Nephron progenitor cell (in vitro differentiated cells): ENCODE measurements around the gene LMLN.
"Not testable (repeated sequence)": the region's sequence is repeated elsewhere in the genome, so short reads cannot be mapped to it uniquely, and the experiment has no call there.

ENCODE experiments used
- DNase-seq: peaks from one replicate; pipeline ENCODE4 v3.0.0; 2021
- H3K27ac Mint-ChIP-seq: 2 replicates; pipeline ENCODE4 v1.8.0; 2021; ENCODE audit warnings: mild to moderate bottlenecking, moderate library complexity, mixed read lengths
- H3K27me3 Mint-ChIP-seq: 2 replicates; pipeline ENCODE4 v1.8.0; 2021; ENCODE audit warnings: mild to moderate bottlenecking, low read depth, mixed read lengths; ENCODE audit not compliant: poor library complexity
- H3K36me3 Mint-ChIP-seq: 2 replicates; pipeline ENCODE4 v1.8.0; 2021; ENCODE audit warnings: low read depth, mixed read lengths
- H3K4me1 Mint-ChIP-seq: 2 replicates; pipeline ENCODE4 v1.8.0; 2021; ENCODE audit warnings: mixed read lengths
- H3K4me3 Mint-ChIP-seq: 2 replicates; pipeline ENCODE4 v1.8.0; 2021; ENCODE audit warnings: mild to moderate bottlenecking, moderate library complexity, mixed read lengths
- H3K9me3 Mint-ChIP-seq: 2 replicates; pipeline ENCODE4 v1.8.0; 2021; ENCODE audit warnings: mild to moderate bottlenecking, moderate library complexity, mixed read lengths
- TF ChIP-seq, protein P1 (sequence below): fragments of 200-600 bp; sonication (generic); IDR thresholded peaks from 2 replicates; pipeline ENCODE4 v1.5.0; 2021; ENCODE audit warnings: antibody characterized with exemption

The LMLN gene

DNA sequence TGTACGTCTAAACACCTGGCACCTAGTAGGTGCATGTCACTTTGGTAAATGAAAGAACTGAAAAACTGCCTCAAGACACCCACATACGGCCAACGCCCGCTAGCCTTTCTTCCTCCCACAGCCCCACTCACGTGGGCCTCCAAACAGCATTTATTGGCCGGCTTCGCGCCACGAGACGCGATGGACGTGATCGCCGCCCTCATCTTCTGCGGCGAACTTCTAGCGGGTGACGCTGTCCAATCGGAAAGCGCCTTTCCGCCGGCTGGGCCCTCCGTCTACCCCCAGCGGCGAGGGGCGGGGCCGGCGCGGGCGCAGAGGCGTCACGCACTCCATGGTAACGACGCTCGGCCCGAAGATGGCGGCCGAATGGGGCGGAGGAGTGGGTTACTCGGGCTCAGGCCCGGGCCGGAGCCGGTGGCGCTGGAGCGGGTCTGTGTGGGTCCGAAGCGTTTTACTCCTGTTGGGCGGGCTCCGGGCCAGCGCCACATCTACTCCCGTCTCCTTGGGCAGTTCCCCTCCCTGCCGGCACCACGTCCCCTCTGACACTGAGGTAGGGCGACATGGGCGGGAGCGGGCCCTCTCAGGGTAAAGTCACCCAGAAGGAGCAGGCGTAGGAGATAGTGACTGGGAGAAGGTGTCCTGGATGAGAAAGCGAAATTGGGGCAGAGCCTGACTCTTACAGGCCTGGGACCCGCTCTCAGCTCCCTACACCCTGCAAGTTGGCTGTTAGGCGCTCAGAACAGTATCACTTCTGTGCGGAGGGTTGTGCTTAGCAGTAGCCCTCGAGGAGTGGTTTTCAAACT, at the start of gene LMLN:
LMLN (plus strand) TSS at position 327 of the 803 bp plus-strand sequence; CDS start at position 356, 29 bp downstream.
- Mint-ChIP-seq H3K9me3 (no peaks in the 10 kb centered on the region), H3K27ac (peak within 1 kb of the TSS; percentile 70), H3K4me1 (peaks cover 45% of the 10 kb centered on the region), H3K27me3 (peaks cover 14% of the 10 kb centered on the region), H3K4me3 (peak within 1 kb of the TSS; percentile 86), H3K36me3 (peaks cover 11% of the 10 kb centered on the region)
- peak; percentile 96 for DNase-seq
- TF ChIP-seq, protein P1, sequence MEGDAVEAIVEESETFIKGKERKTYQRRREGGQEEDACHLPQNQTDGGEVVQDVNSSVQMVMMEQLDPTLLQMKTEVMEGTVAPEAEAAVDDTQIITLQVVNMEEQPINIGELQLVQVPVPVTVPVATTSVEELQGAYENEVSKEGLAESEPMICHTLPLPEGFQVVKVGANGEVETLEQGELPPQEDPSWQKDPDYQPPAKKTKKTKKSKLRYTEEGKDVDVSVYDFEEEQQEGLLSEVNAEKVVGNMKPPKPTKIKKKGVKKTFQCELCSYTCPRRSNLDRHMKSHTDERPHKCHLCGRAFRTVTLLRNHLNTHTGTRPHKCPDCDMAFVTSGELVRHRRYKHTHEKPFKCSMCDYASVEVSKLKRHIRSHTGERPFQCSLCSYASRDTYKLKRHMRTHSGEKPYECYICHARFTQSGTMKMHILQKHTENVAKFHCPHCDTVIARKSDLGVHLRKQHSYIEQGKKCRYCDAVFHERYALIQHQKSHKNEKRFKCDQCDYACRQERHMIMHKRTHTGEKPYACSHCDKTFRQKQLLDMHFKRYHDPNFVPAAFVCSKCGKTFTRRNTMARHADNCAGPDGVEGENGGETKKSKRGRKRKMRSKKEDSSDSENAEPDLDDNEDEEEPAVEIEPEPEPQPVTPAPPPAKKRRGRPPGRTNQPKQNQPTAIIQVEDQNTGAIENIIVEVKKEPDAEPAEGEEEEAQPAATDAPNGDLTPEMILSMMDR, result no peak

DNA sequence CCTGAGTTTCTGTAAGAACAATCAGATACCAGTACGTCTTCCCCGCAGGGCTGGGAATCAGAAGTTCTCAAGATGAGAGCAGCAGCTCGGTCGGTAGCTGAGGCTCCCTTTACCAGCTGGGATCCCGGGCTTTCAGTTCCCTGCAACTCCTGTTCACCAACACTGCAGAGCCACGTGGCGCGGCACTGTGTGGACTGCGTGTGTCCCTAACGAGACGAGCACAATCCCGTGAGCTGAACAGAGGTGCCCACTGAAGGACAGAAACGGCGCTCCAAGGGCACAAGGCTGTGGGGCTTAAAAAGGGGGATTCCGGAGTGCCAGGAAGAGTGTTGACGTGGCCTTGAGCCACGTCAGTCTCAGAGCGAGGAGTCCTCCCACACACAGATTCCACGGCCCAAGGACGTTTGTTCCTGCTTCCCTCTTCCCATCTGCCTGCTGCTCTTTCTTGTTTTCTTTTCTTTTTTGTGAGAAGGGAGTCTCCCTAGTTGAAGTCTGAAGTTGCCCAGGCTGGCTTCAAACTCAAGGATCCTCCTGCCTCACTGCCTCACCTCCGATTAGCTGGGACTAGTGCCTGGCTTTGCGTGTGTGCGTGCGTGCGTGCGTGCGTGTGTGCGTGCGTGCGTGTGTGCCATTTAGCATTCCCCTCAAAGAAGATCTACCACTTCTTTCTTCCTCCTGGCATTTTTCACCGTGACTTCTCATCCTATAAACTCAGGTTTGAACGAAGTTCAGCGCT, 47.1 kb upstream of the LMLN start:
- Mint-ChIP-seq H3K36me3 (peaks cover 9% of the 10 kb centered on the region), H3K27ac (peak overlapping the region; percentile 94), H3K4me1 (peaks cover 4% of the 10 kb centered on the region), H3K27me3 (peaks cover 8% of the 10 kb centered on the region), H3K9me3 (no peaks in the 10 kb centered on the region), H3K4me3 (no peak overlapping the region)
- TF ChIP-seq, protein P1, result no peak
- DNase-seq, result no peak

- peaks cover 9% of the 10 kb centered on the region for H3K36me3 Mint-ChIP-seq
- no peak overlapping the region for H3K4me3 Mint-ChIP-seq
- H3K9me3 Mint-ChIP-seq, result no peaks in the 10 kb centered on the region
Measured at GRCh38 chr3:197913641-197914380, 46.2 kb upstream of the LMLN start.

GRCh38 chr3:197921429-197922275, 38.4 kb upstream of the LMLN start:
- not testable (repeated sequence) for H3K9me3 Mint-ChIP-seq, H3K4me1 Mint-ChIP-seq, DNase-seq, H3K4me3 Mint-ChIP-seq, H3K27ac Mint-ChIP-seq, H3K27me3 Mint-ChIP-seq
- H3K36me3 Mint-ChIP-seq, result peaks cover 19% of the 10 kb centered on the region

More at GRCh38 chr3:197913641-197914380, 46.2 kb upstream of the LMLN start:
- peaks cover 4% of the 10 kb centered on the region for H3K27me3 Mint-ChIP-seq
- H3K4me1 Mint-ChIP-seq, result peaks cover 4% of the 10 kb centered on the region
- no peak for DNase-seq
- no peak overlapping the region for H3K27ac Mint-ChIP-seq
- TF ChIP-seq, protein P1, result no peak

GRCh38 chr3:197926418-197926817, 33.6 kb upstream of the LMLN start:
- Mint-ChIP-seq H3K9me3 (peaks cover 5% of the 10 kb centered on the region), H3K27me3 (peaks cover 3% of the 10 kb centered on the region), H3K36me3 (peaks cover 38% of the 10 kb centered on the region), H3K4me3 (no peak overlapping the region), H3K27ac (no peak overlapping the region), H3K4me1 (no peaks in the 10 kb centered on the region)
- TF ChIP-seq, protein P1, result peak; percentile 19
- no peak for DNase-seq

GRCh38 chr3:197927578-197927977, 32.4 kb upstream of the LMLN start:
- H3K27ac Mint-ChIP-seq, DNase-seq, H3K4me1 Mint-ChIP-seq, H3K4me3 Mint-ChIP-seq, H3K9me3 Mint-ChIP-seq, H3K27me3 Mint-ChIP-seq: not testable (repeated sequence)
- peaks cover 31% of the 10 kb centered on the region for H3K36me3 Mint-ChIP-seq
